Vagina (tissue), 2 donors: ENCODE data around the gene CEBPZOS. TPM values are rescaled to one million over a fixed set of nuclear protein-coding genes. Genes with fewer than 3 reads are reported as not detected.
A peak's percentile ranks its signal among the peaks of the same experiment; 100 is the strongest.

ENCODE experiments used
- DNase-seq, 2 donors: peaks; one replicate each; pipeline ENCODE4 v3.0.0-alpha.2; 2017; ENCODE audit errors: extremely low spot score in 2 of 2
- H3K27ac ChIP-seq: fragments of 200-600 bp; sonication (generic); one replicate; pipeline ENCODE4 v1.5.1; 2019
- H3K27me3 ChIP-seq: fragments of 200-600 bp; sonication (generic); one replicate; pipeline ENCODE4 v1.5.1; 2019
- H3K36me3 ChIP-seq, 2 donors: fragments of 200-600 bp; sonication (generic); one replicate each; pipeline ENCODE4 v1.5.1; 2017 to 2019
- H3K4me1 ChIP-seq: fragments of 200-600 bp; sonication (generic); one replicate; pipeline ENCODE4 v1.5.1; 2019
- H3K4me3 ChIP-seq, 2 donors: fragments of 200-600 bp; sonication (generic); 1 replicate in 1 of 2; 2 replicates in 1 of 2; pipeline ENCODE4 v1.5.1; 2016 to 2019
- H3K9me3 ChIP-seq: fragments of 200-600 bp; sonication (generic); one replicate; pipeline ENCODE4 v1.5.1; 2019
- POLR2A ChIP-seq, 2 donors: fragments of 450-650 bp; IDR thresholded peaks; one replicate each; pipeline ENCODE4 v1.6.1; 2017; ENCODE audit warnings: antibody characterized with exemption in 2 of 2, mild to moderate bottlenecking in 2 of 2, moderate library complexity in 2 of 2
- POLR2AphosphoS5 ChIP-seq, 2 donors: sonication (generic); formaldehyde crosslinking; IDR thresholded peaks; one replicate each; pipeline ENCODE4 v1.9.0; 2017; ENCODE audit warnings: antibody characterized with exemption in 2 of 2, mild to moderate bottlenecking in 2 of 2, low read depth in 1 of 2; ENCODE audit not compliant: insufficient read depth in 1 of 2
- intact Hi-C: fragments of 100-400 bp; cut with DNase I; formaldehyde crosslinking; loops from one replicate; pipeline ENCODE4 v1.15.1; 2023
- total RNA-seq: library from RNA; depleted of rRNA; stranded (reverse); fragments of >200 nt; gene quantifications from one replicate; pipeline ENCODE4 v1.2.3, GENCODE V29; 2016
- TF ChIP-seq, protein P1 (sequence below), 3 experiments: fragments of 450-650 bp in 2 of 3; fragments of 200-600 bp in 1 of 3; sonication (generic) in 1 of 3; IDR thresholded peaks; one replicate each; pipeline ENCODE4 v1.5.1; 2017 to 2019; ENCODE audit warnings: antibody characterized with exemption in 3 of 3, mild to moderate bottlenecking in 2 of 3, moderate library complexity in 2 of 3

Gene CEBPZOS
- total RNA-seq, 1 donor from 2014 or later, result 23.6 TPM

- no peaks in the 10 kb centered on the region for H3K9me3 ChIP-seq
- no peak overlapping the region for H3K4me3 ChIP-seq
- intact Hi-C loops, result no loop called here
- H3K4me1 ChIP-seq, result peaks cover 39% of the 10 kb centered on the region
- no peaks in the 10 kb centered on the region for H3K27me3 ChIP-seq
- DNase-seq, result no peak
- peaks cover 0 to 28% of the 10 kb centered on the region in 2 donors for H3K36me3 ChIP-seq
- TF ChIP-seq, protein P1, sequence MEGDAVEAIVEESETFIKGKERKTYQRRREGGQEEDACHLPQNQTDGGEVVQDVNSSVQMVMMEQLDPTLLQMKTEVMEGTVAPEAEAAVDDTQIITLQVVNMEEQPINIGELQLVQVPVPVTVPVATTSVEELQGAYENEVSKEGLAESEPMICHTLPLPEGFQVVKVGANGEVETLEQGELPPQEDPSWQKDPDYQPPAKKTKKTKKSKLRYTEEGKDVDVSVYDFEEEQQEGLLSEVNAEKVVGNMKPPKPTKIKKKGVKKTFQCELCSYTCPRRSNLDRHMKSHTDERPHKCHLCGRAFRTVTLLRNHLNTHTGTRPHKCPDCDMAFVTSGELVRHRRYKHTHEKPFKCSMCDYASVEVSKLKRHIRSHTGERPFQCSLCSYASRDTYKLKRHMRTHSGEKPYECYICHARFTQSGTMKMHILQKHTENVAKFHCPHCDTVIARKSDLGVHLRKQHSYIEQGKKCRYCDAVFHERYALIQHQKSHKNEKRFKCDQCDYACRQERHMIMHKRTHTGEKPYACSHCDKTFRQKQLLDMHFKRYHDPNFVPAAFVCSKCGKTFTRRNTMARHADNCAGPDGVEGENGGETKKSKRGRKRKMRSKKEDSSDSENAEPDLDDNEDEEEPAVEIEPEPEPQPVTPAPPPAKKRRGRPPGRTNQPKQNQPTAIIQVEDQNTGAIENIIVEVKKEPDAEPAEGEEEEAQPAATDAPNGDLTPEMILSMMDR (IDR thresholded peaks at IDR 0.05), result no peak
- TF ChIP-seq POLR2AphosphoS5 (IDR thresholded peaks at IDR 0.05; ENCODE audit: insufficient read depth in 1 of 2, low read depth in 1 of 2) (no peak), POLR2A (IDR thresholded peaks at IDR 0.05) (no peak)
- H3K27ac ChIP-seq, result no peak overlapping the region
Measured at GRCh38 chr2:37226863-37227262, 30.6 kb downstream of the CEBPZOS start.

GRCh38 chr2:37228788-37229187 lies 32.5 kb downstream of the CEBPZOS start:
- no peaks in the 10 kb centered on the region for H3K27me3 ChIP-seq
- no peak overlapping the region for H3K4me3 ChIP-seq
- peaks cover 55% of the 10 kb centered on the region for H3K4me1 ChIP-seq
- DNase-seq, result no peak
- TF ChIP-seq POLR2A (IDR thresholded peaks at IDR 0.05) (no peak), POLR2AphosphoS5 (IDR thresholded peaks at IDR 0.05; ENCODE audit: insufficient read depth in 1 of 2, low read depth in 1 of 2) (no peak)
- TF ChIP-seq, protein P1 (IDR thresholded peaks at IDR 0.05), result no peak
- no peaks in the 10 kb centered on the region for H3K9me3 ChIP-seq
- H3K36me3 ChIP-seq, result peaks cover 0 to 10% of the 10 kb centered on the region in 2 donors
- intact Hi-C loops, result no loop called here
- H3K27ac ChIP-seq, result no peak overlapping the region

GRCh38 chr2:37230581-37230980 lies 34.3 kb downstream of the CEBPZOS start:
- Histone ChIP-seq H3K4me1 (peaks cover 41% of the 10 kb centered on the region), H3K27ac (peak overlapping the region; percentile 84), H3K4me3 (peak overlapping the region; percentile 78 to 85), H3K36me3 (peaks cover 0 to 10% of the 10 kb centered on the region in 2 donors), H3K9me3 (no peaks in the 10 kb centered on the region), H3K27me3 (no peaks in the 10 kb centered on the region)
- intact Hi-C loops, result no loop called here
- TF ChIP-seq POLR2AphosphoS5 (IDR thresholded peaks at IDR 0.05; ENCODE audit: insufficient read depth in 1 of 2, low read depth in 1 of 2) (no peak), POLR2A (IDR thresholded peaks at IDR 0.05) (no peak)
- TF ChIP-seq, protein P1 (IDR thresholded peaks at IDR 0.05), result no peak
- no peak for DNase-seq

DNA sequence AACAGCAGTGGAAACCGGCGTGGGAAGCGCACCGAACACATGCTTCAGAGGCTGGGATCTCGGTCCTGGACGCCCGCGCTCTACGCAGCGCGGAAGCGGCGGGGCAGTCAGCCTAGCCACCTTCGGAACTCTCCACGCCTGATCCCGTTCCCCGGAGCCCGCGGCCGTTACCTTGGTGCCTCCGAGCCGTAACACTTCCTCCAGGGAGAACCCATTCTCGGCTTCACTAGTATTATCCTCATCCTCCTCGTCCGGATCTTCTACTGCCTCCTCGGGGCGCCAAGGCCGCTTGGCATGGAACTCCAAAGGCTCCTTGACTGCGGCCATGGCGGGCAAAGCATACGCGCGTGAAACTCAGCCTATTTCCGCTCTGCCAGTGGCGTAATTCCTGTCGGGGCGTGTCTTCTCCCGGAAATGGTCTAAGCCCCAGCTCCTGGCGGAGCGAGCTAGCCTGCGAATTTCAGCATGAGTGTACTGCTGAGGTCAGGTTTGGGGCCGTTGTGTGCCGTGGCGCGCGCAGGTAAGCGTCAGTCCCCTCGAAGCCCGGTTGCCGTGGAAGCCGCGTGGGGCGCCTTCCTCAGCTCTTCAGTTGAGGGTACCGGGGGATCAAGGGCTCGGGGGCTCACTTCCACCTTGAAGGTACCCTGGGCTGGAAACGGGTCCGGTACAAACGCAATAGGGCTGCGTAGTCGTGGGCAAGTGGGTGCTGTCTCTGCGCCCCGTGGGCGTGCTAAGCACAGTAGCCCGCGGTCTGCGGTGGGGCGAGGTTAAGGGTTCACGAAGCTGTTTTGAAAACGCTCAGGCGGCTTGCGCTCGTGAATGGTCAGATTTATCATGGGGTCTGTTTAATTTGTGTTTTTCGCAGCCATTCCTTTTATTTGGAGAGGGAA lies 35.2 kb downstream of the CEBPZOS start, which contains the start of the genes CEBPZ and NDUFAF7:
Gene CEBPZ (minus strand): TSS at position 356 of the 890 bp plus-strand sequence. CDS start 29 bp downstream, at position 327.
Gene NDUFAF7 (plus strand): TSS at position 418 of the 890 bp plus-strand sequence. CDS start 48 bp downstream, at position 466.
- peak within 1 kb of the TSS; percentile 84 for H3K27ac ChIP-seq
- DNase-seq, result peak in 1 of 2 donors; percentile 92
- peak within 1 kb of the TSS; percentile 78 to 85 for H3K4me3 ChIP-seq
- H3K9me3 ChIP-seq, result no peaks in the 10 kb centered on the region
- peaks cover 37% of the 10 kb centered on the region for H3K4me1 ChIP-seq
- TF ChIP-seq POLR2AphosphoS5 (IDR thresholded peaks at IDR 0.05; ENCODE audit: insufficient read depth in 1 of 2, low read depth in 1 of 2), result peak; percentile 90 to 96
- peak in 1 of 2 donors; percentile 67 for TF ChIP-seq POLR2A (IDR thresholded peaks at IDR 0.05)
- TF ChIP-seq, protein P1 (IDR thresholded peaks at IDR 0.05), result peak in 1 of 3 experiments; percentile 12
- H3K36me3 ChIP-seq, result peaks cover 0 to 10% of the 10 kb centered on the region in 2 donors
- intact Hi-C loops, result no loop called here
- H3K27me3 ChIP-seq, result no peaks in the 10 kb centered on the region
